ENCODE results near the gene C1QA.
"Not testable (repeated sequence)": the region's sequence is repeated elsewhere in the genome, so short reads cannot be mapped to it uniquely, and the experiment has no call there.

The C1QA gene

GRCh38 chr1:22641247-22641646 is 4.8 kb downstream of the C1QA start:
- no peak for DNase-seq (ENCODE audit: low spot score)

- peak; percentile 65 for DNase-seq (ENCODE audit: low spot score)
Observed at GRCh38 chr1:22641906-22642636, 5.6 kb downstream of the C1QA start.

GRCh38 chr1:22643381-22643780 is 7.0 kb downstream of the C1QA start, which contains the start of gene C1QC:
TSS of gene C1QC (plus strand) at chr1:22643633. CDS start at chr1:22644024, 391 bp downstream.
- DNase-seq (ENCODE audit: low spot score) = no peak

DNA sequence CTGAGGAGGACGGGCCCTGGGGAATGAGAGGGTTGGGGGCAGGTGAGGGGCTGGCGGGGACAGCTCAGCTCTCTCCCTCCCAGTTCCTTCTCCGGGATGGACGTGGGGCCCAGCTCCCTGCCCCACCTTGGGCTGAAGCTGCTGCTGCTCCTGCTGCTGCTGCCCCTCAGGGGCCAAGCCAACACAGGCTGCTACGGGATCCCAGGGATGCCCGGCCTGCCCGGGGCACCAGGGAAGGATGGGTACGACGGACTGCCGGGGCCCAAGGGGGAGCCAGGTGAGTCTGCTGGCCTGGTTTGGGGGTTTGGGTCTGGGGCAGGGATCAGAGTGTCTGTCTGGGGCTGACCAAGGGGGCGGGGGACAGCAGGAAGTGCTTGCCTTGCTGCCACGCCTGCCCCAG is 7.5 kb downstream of the C1QA start:
- DNase-seq (ENCODE audit: low spot score) = no peak

GRCh38 chr1:22645931-22646330 is 9.5 kb downstream of the C1QA start:
- no peak for DNase-seq (ENCODE audit: low spot score)

GRCh38 chr1:22646384-22646783 is 10.0 kb downstream of the C1QA start:
- DNase-seq (ENCODE audit: low spot score) = no peak

- DNase-seq (ENCODE audit: low spot score) = no peak
Observed at GRCh38 chr1:22650089-22650693, 13.8 kb downstream of the C1QA start.

DNA sequence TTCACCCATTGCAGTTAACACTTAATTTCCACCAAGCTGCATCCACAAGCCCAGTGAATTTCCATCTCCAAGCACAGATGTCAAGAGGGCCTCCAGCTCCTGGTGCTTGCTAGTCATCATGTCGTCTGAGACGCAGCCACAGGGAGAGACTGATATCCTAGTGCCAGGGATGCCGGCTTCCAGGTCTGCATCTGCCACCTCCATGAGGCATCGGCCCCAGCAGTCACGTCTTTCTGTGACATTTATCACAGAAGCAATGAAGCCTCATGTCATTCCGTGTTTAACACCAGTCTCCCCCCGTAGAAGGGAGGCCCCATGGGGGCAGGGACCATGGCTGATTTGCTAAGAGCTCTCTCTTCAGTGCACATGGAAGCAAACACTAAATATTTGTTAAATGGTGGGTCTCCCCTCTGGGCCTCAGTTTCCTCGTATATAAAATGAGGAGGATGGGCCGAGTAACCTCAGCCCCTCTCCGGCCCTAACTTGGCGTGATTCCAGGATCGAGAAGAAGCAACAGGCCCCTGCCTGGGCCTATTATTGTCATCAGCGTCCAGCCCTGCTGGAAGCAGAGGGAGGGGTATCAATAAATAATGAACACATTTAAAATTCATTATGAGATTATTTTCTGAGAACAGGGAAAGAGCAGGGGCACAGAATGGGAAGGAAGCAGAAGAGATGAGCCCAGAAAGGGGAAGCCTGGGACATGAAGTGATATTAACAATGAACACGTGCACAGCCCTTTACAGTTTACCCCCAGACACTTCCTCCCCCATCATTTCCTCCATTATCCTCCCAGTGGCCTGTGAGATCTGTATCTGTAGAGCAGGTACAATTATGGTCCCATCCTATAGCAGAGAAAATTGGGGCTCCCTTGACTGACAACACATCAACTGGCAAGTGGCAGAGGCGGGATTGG is 15.8 kb downstream of the C1QA start:
- no peak for DNase-seq (ENCODE audit: low spot score)

DNA sequence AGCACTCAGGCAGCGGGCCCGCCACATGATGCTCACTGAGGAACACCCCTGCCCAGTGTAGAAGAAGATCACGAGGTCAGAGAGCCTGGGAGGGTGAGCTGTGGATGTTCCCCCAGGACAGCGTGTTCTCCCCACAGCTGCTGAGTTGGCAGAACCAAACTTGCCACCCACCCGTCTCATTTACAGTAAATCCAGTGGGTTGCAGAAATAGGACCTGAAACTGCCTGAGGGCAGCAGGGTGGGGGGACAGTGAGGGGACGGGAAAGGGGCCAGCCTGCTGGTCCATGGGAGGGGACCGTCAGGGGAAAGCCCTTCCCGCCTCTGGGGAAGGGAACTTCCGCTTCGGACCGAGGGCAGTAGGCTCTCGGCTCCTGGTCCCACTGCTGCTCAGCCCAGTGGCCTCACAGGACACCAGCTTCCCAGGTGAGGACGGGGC is 16.5 kb downstream of the C1QA start, which contains the start of gene C1QB:
Gene C1QB, plus strand, starts transcription at position 356 of the 436 bp plus-strand sequence. CDS start 6,227 bp downstream, outside the sequence.
- no peak for DNase-seq (ENCODE audit: low spot score)

DNA sequence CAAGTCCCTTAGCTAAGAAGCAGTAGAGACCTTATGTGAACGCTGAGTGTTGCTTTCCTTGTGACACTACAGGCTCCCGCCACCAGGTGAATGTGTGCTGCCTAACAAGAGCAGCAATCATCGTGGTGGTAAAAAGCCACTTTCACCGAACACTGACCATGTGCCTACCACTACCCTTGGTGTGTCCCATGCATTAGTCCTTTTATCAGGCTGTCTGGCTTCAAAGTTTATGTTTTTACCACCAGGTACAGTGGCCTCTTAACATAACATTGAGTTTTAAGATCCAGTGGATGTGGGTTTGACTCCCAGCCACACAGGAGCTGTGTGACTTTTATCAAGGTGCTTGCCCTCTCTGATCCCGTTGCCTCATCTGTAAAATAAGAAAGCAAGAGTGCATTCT is 18.3 kb downstream of the C1QA start:
- no peak for DNase-seq (ENCODE audit: low spot score)

- no peak for DNase-seq (ENCODE audit: low spot score)
Observed at GRCh38 chr1:22658385-22659163, 22.1 kb downstream of the C1QA start.

- DNase-seq (ENCODE audit: low spot score) = no peak
Observed at GRCh38 chr1:22660716-22661241, 24.4 kb downstream of the C1QA start.

GRCh38 chr1:22661880-22662279 is 25.5 kb downstream of the C1QA start:
- DNase-seq (ENCODE audit: low spot score) = no peak

DNA sequence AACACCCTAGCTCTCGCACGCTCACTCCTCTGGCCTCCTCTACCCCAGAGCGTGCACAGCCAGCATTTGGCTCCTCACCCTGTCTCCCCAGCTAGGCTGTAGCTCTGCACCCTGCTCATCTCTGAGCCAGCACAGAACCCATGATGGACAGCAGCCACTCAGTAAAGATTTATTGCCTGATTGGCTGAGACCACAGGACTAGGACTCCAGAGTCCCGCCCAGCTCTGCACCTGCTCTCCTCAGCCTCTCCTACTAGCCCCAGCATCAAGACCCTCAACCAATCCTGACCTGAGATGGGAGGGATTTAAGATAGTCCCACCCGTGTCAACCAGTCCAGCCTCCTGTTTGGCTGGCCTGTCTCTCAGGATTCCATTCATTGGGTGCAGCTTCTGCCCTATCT is 25.9 kb downstream of the C1QA start:
- no peak for DNase-seq (ENCODE audit: low spot score)

DNA sequence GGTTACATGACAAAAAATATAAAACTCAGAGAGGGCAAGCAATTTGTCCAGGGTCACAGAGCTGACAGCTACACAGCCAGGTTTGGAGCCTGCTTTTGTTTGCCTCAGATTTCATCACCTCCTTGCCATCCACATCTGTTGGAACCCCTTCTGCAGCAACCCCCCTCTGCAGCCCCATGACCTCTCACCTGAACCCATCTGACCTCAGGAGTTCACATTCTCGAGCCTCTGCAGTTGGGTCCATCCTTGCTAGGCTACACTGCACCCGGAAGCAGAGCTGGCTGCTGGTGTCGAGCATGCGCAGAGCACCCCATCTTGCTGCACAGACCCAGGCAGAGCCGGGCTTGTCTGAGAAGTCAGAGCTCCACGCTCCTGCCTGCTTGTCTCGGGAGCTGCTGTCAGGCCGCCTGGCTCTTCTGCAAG is 26.6 kb downstream of the C1QA start:
- no peak for DNase-seq (ENCODE audit: low spot score)

DNA sequence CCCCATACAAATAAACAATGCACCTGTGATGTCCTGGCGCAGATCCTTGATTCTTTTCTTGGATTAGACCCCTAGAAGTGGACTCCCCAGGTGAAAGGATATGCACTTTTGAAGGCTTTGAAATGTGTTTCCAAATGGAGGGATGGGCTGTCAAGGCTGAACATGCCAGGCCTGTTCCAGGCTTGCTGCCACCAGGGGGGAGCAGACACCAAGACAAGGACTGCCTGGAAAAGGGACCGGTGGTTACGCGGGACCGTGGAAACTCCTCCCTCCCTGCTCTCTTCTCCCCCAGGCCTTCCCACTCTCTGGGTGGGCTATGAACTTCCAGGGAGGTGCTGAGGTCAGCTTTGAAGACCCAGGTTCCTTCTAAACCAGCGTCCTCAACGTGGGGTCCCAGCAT is 29.3 kb downstream of the C1QA start:
- no peak for DNase-seq (ENCODE audit: low spot score)

- no peak for DNase-seq (ENCODE audit: low spot score)
Observed at GRCh38 chr1:22666412-22666811, 30.0 kb downstream of the C1QA start.

DNA sequence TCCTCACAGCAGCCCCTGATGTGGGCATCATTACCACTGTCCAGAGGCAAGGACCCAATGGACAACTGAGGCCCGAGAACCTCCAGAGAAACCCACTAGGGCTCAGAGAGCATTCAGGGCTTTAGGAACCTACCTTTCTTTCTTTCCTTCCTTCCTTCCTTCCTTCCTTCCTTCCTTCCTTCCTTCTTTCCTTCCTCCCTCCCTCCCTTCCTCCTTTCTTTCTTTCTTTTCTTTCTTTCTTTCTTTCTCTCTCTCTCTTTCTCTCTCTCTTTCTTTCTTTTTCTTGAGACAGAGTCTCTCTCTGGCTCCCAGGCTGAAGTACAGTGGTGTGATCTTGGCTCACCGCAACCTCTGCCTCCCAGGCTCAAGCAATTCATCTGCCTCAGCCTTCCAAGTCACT is 32.4 kb downstream of the C1QA start:
- not testable (repeated sequence) for DNase-seq (ENCODE audit: low spot score)

- no peak for DNase-seq (ENCODE audit: low spot score)
Observed at GRCh38 chr1:22670352-22670975, 34.0 kb downstream of the C1QA start.

- no peak for DNase-seq (ENCODE audit: low spot score)
Observed at GRCh38 chr1:22671999-22672398, 35.6 kb downstream of the C1QA start.

All from hematopoietic multipotent progenitor cell treated with erythropoietin and hydrocortisone succinate and interleukin-3 and kit ligand, for 15 days (in vitro differentiated cells).